Measurements from ENCODE around the gene EYA3.

Gene EYA3

DNA sequence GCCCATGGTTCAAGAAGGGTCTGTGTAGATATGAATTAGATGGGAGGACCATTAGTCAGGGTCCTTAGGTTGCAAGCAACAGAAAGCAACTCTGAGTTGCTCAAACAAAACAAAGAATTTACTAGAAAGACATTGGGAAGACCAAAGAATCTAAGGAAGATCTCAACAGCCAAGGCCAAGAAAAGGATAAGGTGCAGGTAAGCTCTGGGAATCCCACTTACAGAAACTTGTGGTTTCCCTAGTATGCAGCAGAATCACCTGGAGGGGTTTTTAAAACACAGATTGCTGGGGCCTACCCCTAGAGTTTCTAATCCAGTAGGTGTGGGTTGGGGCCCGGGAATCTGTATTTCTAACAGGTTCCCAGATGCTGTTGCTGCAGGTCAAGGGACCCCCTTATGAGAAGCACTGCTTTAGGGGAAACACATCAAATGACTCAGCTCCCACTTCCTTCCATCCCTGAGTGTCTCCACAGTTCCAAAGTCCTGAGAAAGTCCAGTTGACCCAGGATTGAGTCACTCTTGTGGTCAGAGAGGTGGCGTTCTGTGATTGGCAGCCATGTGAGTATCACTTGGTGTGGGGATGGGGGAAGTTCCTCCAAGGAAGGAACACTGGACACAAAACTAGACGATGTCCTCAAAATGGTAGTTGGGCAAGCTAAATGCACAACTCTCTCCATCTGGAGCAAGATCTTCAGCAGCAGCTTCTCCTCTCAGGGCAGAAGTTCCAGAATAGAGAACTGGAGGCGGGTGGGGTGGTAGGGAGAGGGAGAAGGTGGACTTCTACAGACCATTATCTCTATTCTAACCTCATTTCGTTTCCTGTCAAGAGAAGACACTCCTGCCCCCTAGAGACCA is 24.2 kb upstream of the EYA3 start:
- no peak for DNase-seq

DNA sequence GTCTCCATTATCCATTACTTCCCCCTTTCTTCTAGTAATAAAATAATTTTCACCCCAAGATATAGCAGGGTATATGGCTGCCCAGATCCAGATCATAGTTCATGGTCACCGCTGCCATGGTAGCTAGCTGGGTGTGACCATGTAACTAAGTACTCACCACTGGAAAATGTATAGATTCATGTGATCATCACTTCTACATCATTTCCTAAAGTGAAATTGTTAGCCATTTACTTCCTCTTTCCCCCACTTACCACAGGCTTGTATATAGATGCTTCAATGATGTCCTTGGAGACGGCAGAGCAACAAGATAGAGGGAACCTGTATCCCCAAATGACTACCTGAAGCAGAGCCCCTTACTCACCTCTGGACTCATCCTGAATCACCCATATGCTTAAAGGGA is 22.7 kb upstream of the EYA3 start:
- no peak for DNase-seq

DNA sequence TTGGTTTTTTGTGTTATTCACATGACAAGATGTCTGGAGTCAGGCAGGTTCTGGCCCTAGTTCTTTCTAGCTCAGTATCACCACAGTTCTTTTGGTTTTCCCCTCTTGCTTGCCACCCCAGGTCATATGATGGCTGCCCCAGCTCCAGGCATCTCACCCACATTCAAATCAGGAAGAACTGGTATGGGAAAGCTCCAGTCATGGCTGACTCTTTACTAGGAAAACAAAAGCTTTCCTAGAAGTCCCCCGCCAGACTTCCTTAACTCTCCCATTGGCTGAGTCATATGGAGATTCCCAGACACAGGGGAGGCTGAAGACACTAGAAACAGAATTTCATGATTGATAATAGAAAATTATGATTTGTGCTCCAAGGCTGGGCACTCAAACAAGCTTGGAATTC is 22.1 kb upstream of the EYA3 start:
- DNase-seq = no peak

DNA sequence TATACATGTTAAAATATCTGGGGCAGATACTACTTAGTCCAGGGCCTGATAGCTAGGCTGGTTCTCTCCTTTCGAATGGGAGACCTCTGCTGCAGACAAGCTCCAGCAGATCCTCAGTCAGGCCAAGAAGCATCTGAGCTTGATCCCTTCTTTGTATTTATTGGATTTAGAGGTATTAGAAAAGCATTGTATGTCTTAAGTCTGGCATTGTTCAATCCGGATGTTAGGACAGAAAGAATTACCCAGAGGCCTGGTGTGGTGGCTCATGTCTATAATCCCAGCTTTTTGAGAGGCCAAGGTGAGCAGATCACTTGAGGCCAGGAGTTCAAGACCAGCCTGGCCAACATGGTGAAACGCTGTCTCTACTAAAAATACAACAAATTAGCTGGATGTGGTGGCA is 21.2 kb upstream of the EYA3 start:
- DNase-seq = no peak

DNA sequence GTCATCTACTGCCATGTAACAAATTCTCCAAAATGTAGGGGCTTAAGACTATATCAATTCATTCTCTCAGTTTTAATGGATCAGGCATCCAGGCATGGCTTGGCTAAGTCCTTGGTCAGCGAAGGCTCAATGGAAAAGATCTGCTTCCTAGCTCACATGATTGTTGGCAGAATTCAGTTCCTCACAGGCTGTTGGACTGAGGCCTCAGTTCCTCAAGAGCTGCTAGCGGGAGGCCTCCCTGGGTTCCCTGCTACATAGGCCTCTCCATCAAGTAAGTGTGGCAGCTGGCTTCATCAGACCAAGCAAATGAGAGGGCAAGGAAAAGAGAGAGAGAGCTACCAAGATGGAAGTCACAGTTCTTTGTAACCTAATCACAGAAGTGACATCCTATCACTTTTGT is 19.6 kb upstream of the EYA3 start:
- no peak for DNase-seq

DNA sequence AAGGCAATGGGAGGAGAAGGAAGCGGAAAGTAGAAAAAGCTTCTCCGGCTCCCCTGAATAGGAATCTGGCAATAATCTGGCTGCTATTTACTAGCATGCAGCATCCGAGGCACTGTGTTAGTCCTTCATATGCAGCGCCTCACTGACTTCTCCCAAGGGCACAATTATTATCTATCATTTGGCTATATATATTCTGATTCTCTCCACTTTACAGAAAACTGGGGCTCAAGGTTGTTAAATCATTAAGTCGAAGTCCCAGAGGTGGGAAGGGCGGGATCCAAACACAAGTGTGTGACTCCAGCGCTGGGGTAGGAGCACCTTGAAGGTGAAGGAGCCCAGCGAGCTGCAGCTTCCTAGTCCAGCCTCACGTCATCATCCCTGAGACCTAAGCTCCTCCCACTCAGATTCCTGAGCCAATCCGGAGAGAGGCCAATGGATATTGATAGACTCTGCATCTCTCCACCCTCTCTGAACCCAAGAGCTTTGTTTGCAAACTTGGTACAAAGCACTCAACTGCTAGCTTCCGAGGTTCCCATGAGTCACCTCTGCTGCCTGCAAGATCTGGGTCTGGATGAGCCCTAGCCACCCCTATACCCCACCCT is 16.6 kb upstream of the EYA3 start:
- peak; percentile 53 for DNase-seq

DNA sequence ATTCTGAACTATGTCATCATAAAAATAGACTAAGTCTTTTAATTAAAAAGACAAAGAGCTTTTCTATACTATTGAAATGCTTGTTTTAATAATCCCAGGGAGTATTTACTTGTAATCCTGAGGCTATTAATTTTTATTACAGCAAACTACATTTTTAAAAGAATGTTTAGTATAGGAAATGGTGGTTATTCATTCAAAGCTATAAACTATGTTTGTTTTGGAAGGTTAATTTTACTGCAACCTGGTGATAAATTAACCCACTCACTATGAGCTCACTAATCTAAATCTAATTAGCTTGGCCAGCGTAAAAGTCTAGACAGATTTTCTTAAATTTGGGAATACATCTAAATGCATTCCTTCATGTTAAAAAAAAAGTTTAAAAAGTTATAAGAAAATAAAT is 13.8 kb upstream of the EYA3 start:
- DNase-seq = no peak

DNA sequence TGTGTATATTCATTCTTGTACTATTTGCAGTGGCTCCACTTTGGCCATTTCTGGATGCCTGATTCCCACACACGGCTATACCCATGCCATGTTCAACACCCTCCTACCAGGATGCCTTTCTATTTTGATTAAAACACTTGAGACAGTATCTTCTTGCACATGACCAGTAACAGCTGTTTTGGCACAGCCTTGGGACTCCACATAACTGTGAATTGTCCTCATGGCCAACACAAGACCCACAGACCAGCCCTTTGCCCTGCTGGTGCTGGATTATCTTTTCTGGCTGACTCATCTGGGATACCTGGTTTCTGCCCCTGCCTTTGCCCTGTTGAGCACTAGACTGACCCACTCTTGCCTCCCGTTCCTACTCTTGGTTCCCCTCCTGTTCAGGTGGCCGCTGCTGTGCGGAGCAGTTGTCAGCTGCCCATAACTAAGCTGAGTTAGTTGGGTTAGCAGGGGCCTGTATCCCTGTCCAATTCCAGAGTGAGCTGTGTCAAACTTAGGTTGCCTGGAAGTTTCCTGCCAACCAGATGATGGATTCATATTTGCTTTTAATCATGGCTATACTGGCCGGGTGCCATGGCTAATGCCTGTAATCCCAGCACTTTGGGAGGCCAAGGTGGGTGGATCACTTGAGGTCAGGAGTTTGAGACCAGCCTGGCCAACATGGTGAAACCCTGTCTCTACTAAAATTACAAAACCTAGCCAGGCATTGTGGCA is 10.8 kb upstream of the EYA3 start:
- no peak for DNase-seq

DNA sequence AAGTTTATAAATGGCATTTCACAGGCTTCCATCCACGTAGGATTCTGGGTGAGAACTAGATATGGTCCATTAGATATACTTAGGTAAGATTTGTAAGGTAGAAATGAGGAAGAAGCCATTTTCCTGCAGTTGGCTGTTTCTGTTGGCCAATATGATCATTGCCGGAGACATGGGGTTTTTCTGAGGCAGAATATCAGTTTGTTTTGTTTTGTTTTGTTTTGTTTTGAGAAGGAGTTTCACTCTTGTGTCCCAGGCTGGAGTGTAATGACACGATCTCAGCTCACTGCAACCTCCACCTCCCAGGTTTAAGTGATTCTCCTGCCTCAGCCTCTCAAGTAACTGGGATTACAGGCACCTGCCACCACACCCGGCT is 8.7 kb upstream of the EYA3 start:
- DNase-seq = no peak

DNA sequence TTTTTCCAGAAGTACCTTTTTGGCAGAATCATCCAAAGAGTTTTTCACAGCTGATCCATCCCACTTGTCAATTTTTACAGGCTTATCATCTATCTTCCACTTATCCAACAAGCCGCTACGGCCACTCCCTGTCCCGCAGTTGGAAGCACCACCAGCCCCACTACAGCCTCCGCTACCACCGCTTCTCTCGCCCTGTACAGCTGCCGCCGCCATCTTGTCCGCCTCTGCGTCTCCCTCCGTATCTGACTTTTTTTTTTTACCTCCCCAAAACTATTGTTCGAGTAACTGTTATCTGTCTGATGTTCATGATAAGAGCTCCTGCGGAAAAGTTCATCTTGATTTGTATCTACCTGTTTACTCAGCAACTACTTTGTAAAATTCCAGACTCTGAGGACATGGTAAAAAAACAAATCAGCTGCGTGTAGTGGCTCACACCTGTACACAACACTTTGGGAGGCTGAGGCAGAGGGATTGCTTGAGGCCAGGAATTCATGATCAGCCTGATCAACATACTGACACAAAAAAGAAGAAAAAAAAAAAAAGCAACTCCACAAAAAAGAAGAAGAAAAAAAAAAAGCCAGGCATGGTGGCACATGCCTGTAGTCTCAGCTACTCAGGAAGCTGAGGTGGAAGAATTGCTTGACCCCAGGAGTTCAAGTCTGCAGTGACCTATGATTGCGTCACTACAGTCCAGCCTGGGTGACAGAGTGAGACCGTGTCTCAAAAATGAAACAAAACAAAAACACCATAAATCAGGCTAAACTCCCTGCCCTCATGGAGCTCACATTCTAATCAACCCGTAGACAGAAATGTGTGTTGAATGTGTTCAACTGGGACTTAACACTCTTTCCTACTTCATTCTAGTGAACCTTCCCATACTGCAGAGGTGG is 8.0 kb upstream of the EYA3 start:
- DNase-seq = no peak

DNA sequence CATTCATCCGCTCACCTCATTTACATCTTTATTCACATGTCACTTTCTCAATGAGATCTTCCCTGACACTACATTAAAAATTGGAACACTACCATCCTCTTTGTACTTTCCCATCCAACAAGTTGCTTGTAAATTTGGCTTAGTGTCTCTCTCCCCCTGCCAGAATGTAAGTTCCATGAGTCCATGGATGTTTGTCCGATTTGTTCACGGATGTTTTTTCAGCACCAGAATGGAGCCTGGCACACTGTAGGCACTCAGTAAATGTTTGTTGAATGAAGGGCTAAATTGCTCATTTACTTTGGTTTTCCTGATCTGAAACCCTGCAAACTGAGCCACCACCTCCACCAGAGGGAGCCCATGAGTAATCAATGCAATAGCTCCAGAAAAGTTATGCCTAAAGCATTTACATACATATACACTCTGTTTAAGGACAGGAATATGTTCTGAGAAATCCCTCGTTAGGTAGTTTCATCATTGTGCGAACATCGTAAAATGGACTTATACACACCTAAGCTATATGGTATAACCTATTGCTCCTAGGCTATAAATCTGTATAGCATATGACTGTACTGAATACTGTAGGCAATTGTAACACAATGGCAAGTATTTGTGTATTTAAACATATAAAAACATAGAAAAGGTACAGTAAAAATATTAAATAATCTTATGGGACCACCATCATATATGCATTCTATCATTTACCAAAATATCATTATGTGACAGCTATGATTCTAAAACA is 2.8 kb upstream of the EYA3 start:
- peak; percentile 60 for DNase-seq

DNA sequence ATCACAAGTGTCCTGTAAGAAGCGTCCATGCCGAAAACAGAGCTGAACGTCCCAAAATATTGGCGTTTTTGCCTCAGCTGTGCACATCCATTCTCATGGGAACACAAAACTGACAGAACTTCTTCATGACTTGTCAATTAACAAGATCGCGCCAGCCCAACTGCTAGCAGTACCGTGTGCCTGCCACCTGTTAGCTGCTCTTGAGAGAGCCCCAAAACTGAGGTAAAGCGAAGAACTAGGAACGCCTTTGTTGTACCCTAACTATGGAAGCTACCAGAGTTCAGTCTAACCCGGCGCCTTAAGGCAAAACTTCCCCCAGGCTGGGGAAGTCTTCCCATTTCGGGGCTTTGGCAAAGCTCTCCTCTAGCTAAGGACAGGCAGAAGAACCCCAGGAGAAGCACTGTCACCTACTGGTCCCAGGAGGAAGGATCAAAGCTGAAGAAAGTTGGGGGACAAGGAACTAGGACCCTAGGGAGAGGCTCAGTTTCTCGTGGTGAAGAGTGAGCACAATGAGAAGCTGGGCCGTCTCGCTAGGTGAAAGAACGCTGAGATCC is 719 bp downstream of the EYA3 start:
- no peak for DNase-seq

DNA sequence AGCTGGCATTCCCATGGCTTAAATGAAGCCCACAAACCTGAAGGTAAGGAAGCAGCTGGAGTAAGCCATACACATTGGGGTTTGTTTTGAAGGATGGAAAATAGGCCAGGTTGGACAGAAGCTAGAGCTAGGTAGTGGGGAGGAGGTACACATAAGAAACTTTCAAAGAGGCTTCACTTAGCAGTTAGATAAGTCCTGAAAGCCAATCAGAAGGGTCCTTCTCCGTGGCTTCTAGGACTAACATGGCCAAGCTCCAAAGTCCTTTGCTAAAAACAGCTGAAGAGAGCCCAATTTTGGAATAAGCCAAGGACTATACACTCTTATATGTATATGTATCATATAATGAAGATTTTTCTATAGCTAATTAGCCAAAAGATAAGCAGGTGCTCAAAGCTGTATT is 1.8 kb downstream of the EYA3 start:
- no peak for DNase-seq

DNA sequence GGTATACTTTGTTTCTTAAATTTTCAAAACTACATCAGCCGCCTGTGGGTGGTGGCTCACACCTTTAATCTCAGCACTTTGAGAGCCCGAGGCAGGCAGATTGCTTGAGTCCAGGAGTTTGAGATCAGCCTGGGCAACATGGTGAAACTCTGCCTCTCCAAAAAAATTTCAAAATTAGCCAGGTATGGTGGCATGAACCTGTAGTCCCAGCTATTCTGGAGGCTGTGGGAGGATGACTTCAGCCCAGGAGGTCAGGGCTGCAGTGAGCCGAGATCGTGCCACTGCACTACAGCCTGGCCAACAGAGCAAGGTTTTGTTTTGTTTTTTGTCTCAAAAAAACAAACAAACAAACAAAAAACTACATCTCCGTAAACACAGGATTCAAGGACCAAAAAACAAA is 3.3 kb downstream of the EYA3 start:
- DNase-seq = no peak

DNA sequence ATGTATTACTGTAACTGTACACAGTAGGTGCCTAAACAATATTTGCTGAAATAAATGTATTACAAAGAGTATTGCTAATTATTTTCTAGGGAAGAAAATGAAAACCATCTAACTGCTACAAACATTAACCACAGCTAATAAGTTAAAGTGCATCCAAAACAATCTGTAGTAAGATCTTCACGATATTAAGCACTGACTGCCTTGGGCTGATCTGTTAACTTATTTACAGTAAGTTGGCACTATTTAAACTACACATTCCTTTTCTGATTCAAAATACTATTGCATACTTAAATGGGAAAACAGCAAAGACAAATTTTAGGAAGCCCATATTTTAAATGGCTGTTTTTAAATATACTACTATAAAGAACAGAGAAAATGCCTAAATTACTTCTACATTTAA is 4.5 kb downstream of the EYA3 start:
- no peak for DNase-seq

DNA sequence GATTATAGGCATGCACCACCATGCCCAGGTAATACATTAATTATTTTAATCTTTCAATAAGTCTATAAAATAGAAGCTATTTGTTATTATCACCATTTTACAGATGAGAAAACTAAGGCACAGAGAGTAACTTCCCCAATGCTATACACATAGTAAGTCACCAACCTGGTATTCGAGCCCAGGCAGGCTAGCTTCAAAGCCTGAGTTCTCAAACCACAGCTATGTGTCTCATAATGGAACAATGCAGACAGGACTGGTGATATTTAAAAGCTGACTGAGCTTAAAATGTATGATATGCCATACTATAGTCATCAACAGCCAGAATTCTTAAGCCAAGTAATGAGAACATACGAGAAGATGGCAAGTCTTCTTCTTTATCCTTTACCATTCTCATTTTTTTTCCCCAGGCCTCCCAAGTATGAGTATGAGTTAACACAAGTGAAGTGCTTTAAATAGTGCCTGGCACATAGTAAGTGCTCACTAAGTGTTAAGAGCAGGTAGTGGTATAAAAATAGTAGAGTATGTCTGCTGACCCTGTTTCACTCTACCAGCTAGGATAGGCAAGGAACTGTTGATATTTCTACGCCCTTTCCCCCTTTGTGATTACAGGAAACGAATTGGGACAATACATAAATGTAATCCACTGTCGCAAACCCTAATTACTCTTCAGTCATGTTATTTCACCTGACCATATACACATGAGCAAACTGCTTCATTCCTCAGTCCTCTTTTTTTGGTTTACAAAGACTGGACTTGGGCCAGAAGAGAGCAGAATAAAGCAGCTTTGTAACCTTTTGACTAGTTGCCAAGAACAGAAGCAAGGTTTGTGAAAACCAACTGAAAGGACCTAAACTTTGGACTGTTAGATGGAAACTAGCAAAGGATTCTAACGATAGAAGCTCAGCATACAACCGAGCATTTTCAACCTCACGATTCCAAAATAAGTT is 9.5 kb downstream of the EYA3 start:
- peak; percentile 35 for DNase-seq

DNA sequence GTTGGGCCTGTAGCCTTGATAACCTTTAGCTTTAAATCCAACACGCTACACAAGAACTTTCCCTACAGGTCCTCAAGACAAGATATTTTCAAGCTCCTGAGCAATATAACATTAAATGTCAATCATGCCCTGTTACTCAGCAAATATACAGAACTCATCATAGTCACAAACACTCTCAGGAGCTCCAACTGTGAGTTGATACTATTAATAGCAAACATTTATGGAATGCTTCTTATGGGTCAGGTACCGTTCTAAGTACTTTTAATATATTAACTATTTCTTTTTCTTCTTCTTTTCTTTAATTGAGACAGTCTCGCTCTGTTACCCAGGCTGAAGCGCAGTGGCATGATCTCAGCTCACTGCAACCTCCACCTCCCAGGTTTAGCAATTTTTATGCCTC is 10.1 kb downstream of the EYA3 start:
- DNase-seq = no peak

DNA sequence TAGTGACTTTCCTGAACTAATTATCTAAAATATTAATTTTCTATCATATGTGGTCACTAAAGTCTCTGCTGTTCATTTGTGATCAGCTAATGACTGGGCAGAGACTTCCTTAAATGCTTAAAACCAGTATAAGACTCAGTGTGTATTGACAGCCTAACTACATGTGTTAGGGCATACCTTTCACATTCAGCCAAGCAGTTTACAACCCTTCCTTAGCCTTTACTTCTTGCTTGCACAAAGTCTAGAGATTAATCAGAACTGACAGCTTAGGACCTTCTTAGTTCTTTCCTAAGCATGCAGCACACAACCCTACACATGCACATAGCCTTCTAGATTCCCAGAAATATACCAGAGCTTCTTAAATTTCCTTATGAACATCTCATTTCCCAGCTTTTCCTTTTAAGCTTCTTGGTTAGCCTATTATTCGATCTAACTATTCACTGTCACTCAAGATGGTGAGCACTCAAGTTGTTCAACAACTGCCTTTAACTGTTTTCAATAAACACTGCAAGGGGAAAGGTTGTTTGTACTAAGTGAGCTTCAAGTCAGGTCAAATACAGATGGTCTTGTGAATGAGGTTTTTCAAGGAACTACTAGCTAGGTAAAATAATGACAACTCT is 13.4 kb downstream of the EYA3 start:
- DNase-seq = peak; percentile 22

DNA sequence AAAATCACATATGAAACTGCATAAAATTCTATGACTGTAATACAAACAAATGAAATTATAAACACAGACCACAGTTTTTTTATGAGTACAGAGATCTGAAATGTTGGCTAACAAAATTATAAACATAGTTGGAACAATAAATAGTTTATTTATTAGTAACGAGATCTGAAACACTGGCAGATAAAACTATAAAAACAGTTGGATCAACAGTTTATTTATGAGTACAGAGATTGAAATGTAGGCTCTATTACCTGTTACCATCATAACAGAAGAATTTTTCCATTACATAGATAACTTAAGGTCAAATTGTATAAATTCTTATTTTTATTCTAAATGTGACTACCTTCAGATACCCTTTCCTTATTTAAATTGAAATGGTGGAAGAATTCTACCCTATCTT is 14.5 kb downstream of the EYA3 start:
- no peak for DNase-seq

DNA sequence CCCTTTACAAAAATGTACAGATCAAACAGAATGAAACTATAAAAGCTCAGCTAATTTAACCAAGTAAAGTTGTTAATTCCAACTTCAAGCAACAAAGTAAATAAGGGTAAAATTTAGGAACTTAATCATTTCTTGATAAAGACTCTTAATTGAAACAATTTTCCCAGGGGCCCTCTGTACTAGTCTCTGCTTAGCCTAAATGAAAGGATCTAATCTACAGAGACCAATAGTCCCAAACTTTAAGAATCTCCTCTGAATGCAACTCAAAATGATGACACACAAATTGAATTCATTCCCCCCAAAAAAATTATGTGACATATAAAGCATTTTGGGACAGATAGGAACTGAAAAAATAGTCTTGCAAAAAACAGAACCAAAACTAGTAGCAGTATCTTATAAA is 16.6 kb downstream of the EYA3 start:
- DNase-seq = no peak
